LNCaP clone FGC (cell line): ENCODE measurements around the gene GIPC2.
"Not testable (repeated sequence)": the region's sequence is repeated elsewhere in the genome, so short reads cannot be mapped to it uniquely, and the experiment has no call there.

Experiments
- DNase-seq: peaks from one replicate; pipeline ENCODE4 v3.0.0-alpha.2; 2011; ENCODE audit warnings: low read depth
- H3K4me3 ChIP-seq: 2 replicates; pipeline ENCODE4 v1.5.1; 2011; ENCODE audit warnings: mild to moderate bottlenecking, low read depth, low read length, control low read depth
- CTCF ChIP-seq: IDR thresholded peaks from 2 replicates; pipeline ENCODE4 v1.5.1; 2012; ENCODE audit warnings: mild to moderate bottlenecking; ENCODE audit not compliant: control insufficient read depth, insufficient read depth; ENCODE audit errors: extremely low read depth

Gene GIPC2

GRCh38 chr1:78101514-78101913, 55.7 kb downstream of the GIPC2 start:
- H3K4me3 ChIP-seq = no peak overlapping the region
- peak; percentile 43 for DNase-seq
- no peak for TF ChIP-seq CTCF

GRCh38 chr1:78102082-78102481, 56.3 kb downstream of the GIPC2 start:
- TF ChIP-seq CTCF = no peak
- DNase-seq = no peak

GRCh38 chr1:78102916-78103315, 57.1 kb downstream of the GIPC2 start:
- DNase-seq = no peak
- no peak overlapping the region for H3K4me3 ChIP-seq
- no peak for TF ChIP-seq CTCF

More at GRCh38 chr1:78102082-78102481, 56.3 kb downstream of the GIPC2 start:
- no peak overlapping the region for H3K4me3 ChIP-seq

GRCh38 chr1:78104322-78104721, 58.6 kb downstream of the GIPC2 start:
- no peak overlapping the region for H3K4me3 ChIP-seq
- DNase-seq = no peak
- no peak for TF ChIP-seq CTCF

- not testable (repeated sequence) for DNase-seq, H3K4me3 ChIP-seq
These were observed 63.9 kb downstream of the GIPC2 start for GRCh38 chr1:78109659-78110058.

- no peak for DNase-seq
- TF ChIP-seq CTCF = no peak
- no peak overlapping the region for H3K4me3 ChIP-seq
These were observed 67.6 kb downstream of the GIPC2 start for GRCh38 chr1:78113156-78113916.

- peak; percentile 83 for DNase-seq
- peak; percentile 86 for TF ChIP-seq CTCF
- no peak overlapping the region for H3K4me3 ChIP-seq
These were observed 68.5 kb downstream of the GIPC2 start for GRCh38 chr1:78114034-78114956.

GRCh38 chr1:78120485-78120884, 74.7 kb downstream of the GIPC2 start:
- not testable (repeated sequence) for DNase-seq, H3K4me3 ChIP-seq
